GM23248 (cell line): ENCODE data around the gene GATM.

ENCODE experiments used
- EZH2 ChIP-seq: fragments of 200-600 bp; sonication (generic); IDR thresholded peaks from 2 replicates; pipeline ENCODE4 v1.6.1; 2018; ENCODE audit warnings: antibody characterized with exemption, mild to moderate bottlenecking; ENCODE audit not compliant: insufficient read depth, poor library complexity, severe bottlenecking
- EZH2phosphoT487 ChIP-seq: fragments of 200-600 bp; sonication (generic); IDR thresholded peaks from 2 replicates; pipeline ENCODE4 v1.6.1; 2018; ENCODE audit warnings: antibody characterized with exemption, moderate library complexity, mild to moderate bottlenecking, low read depth; ENCODE audit not compliant: insufficient read depth

DNA sequence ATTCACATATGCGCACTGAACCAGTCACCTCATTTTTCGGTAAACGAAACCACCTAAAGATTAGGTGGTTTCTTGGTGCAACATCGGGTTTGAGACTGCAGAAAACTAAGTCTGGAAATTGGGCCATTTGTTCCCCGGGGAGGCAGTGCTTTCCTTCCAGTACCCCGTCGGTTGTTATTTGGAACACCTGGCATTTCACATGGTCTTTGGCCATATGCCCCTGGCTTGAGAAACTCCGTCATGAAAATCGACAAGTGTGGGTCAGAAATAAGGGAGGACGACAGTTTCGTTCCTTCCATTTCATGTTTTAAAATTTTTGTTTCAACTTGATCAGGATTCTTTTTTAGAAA lies 544 bp upstream of the GATM start:
- TF ChIP-seq EZH2phosphoT487 (no peak), EZH2 (peak; percentile 52)
